HEK293 (cell line): Measurements from ENCODE around the gene PLEKHA5.
"Not testable (repeated sequence)": the region's sequence is repeated elsewhere in the genome, so short reads cannot be mapped to it uniquely, and the experiment has no call there.

Experiments
- CTCF ChIP-seq: fragments of 450-650 bp; formaldehyde crosslinking; IDR thresholded peaks from 2 replicates; pipeline ENCODE4 v1.5.1; 2016; ENCODE audit warnings: missing biosample characterization, missing genetic modification characterization
- ELK4 ChIP-seq: IDR thresholded peaks from 2 replicates; pipeline ENCODE4 v1.6.1; 2011; ENCODE audit warnings: mild to moderate bottlenecking, low read depth, low read length, borderline replicate concordance
- TCF7L2 ChIP-seq: IDR thresholded peaks from 2 replicates; pipeline ENCODE4 v1.6.1; 2011; ENCODE audit warnings: low read depth, mild to moderate bottlenecking, inconsistent platforms, low read length, moderate library complexity, borderline replicate concordance
- ZBTB1 ChIP-seq: fragments of 450-650 bp; formaldehyde crosslinking; IDR thresholded peaks from 2 replicates; pipeline ENCODE4 v1.5.1; 2016; ENCODE audit warnings: missing biosample characterization, missing genetic modification characterization
- ZBTB21 ChIP-seq: fragments of 450-650 bp; formaldehyde crosslinking; IDR thresholded peaks from 2 replicates; pipeline ENCODE4 v1.5.1; 2017; ENCODE audit warnings: missing biosample characterization, missing genetic modification characterization
- ZNF302 ChIP-seq: fragments of 450-650 bp; formaldehyde crosslinking; IDR thresholded peaks from 2 replicates; pipeline ENCODE4 v1.5.1; 2016; ENCODE audit warnings: missing biosample characterization, missing genetic modification characterization, low read depth
- TF ChIP-seq, protein P1 (sequence below): fragments of 450-650 bp; formaldehyde crosslinking; IDR thresholded peaks from 2 replicates; pipeline ENCODE4 v1.5.1; 2016; ENCODE audit warnings: missing biosample characterization, missing genetic modification characterization

DNA sequence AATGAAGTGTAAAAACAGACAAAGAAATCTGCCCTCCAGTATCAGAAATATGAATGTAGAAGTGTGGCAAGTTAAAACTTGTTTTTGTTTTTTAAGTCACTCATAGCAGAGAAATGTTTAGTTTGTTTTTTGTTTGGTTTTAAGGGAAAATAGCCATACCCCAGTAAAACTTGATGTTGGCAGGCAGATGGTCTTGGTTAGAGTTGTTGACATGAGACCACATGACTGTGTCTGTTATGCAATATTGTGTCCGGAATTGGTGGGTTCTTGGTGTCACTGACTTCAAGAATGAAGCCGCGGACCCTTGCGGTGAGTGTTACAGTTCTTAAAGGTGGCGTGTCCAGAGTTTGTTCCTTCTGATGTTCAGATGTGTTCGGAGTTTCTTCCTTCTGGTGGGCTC, 99.5 kb downstream of the PLEKHA5 start:
- not testable (repeated sequence) for TF ChIP-seq CTCF (tag by site-specific recombination); ZNF302 (tag by site-specific recombination); ELK4; ZBTB21; ZBTB1; TCF7L2
- TF ChIP-seq, protein P1, sequence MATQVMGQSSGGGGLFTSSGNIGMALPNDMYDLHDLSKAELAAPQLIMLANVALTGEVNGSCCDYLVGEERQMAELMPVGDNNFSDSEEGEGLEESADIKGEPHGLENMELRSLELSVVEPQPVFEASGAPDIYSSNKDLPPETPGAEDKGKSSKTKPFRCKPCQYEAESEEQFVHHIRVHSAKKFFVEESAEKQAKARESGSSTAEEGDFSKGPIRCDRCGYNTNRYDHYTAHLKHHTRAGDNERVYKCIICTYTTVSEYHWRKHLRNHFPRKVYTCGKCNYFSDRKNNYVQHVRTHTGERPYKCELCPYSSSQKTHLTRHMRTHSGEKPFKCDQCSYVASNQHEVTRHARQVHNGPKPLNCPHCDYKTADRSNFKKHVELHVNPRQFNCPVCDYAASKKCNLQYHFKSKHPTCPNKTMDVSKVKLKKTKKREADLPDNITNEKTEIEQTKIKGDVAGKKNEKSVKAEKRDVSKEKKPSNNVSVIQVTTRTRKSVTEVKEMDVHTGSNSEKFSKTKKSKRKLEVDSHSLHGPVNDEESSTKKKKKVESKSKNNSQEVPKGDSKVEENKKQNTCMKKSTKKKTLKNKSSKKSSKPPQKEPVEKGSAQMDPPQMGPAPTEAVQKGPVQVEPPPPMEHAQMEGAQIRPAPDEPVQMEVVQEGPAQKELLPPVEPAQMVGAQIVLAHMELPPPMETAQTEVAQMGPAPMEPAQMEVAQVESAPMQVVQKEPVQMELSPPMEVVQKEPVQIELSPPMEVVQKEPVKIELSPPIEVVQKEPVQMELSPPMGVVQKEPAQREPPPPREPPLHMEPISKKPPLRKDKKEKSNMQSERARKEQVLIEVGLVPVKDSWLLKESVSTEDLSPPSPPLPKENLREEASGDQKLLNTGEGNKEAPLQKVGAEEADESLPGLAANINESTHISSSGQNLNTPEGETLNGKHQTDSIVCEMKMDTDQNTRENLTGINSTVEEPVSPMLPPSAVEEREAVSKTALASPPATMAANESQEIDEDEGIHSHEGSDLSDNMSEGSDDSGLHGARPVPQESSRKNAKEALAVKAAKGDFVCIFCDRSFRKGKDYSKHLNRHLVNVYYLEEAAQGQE, result not testable (repeated sequence)
